Karpas-422 (cell line): ENCODE data around the gene ZNF804B. TPM values are rescaled to one million over a fixed set of nuclear protein-coding genes. Genes with fewer than 3 reads are reported as not detected.

Experiments
- DNase-seq: peaks from one replicate; pipeline ENCODE4 v3.0.0-alpha.2; 2015
- H2AFZ ChIP-seq: fragments of 200-600 bp; sonication (generic); 2 replicates; pipeline ENCODE4 v1.6.1; 2014; ENCODE audit warnings: antibody characterized with exemption, low read length, mixed read lengths
- H3K27ac ChIP-seq: fragments of 200-600 bp; sonication (generic); 2 replicates; pipeline ENCODE4 v1.5.1; 2014; ENCODE audit warnings: mild to moderate bottlenecking, low read length, moderate library complexity
- H3K27me3 ChIP-seq: fragments of 200-600 bp; sonication (generic); 2 replicates; pipeline ENCODE4 v1.6.1; 2014; ENCODE audit warnings: low read length, mixed read lengths
- H3K36me3 ChIP-seq: fragments of 200-600 bp; sonication (generic); 2 replicates; pipeline ENCODE4 v1.6.1; 2014; ENCODE audit warnings: low read length, mixed read lengths; ENCODE audit not compliant: insufficient read depth
- H3K4me1 ChIP-seq: fragments of 200-600 bp; sonication (generic); 2 replicates; pipeline ENCODE4 v1.6.1; 2014; ENCODE audit warnings: mild to moderate bottlenecking, low read length, mixed read lengths
- H3K4me2 ChIP-seq: fragments of 200-600 bp; sonication (generic); 2 replicates; pipeline ENCODE4 v1.6.1; 2014; ENCODE audit warnings: low read length, low read depth, mild to moderate bottlenecking; ENCODE audit not compliant: poor library complexity, severe bottlenecking
- H3K4me3 ChIP-seq: fragments of 200-600 bp; sonication (generic); 2 replicates; pipeline ENCODE4 v1.5.1; 2014; ENCODE audit warnings: mild to moderate bottlenecking, antibody characterized with exemption, low read length, mixed read lengths
- H3K79me2 ChIP-seq: fragments of 200-600 bp; sonication (generic); 2 replicates; pipeline ENCODE4 v1.6.1; 2014; ENCODE audit warnings: mild to moderate bottlenecking, low read length, mixed read lengths
- H3K9ac ChIP-seq: fragments of 200-600 bp; sonication (generic); 2 replicates; pipeline ENCODE4 v1.6.0; 2014; ENCODE audit warnings: low read length
- H3K9me2 ChIP-seq: fragments of 200-600 bp; sonication (generic), shearing (Covaris generic); replicated peaks from 2 replicates; pipeline ENCODE4 v1.6.0; 2014; ENCODE audit warnings: mild to moderate bottlenecking, low read length, moderate library complexity; ENCODE audit not compliant: insufficient read depth
- H3K9me3 ChIP-seq: fragments of 300-700, 200-600 bp; sonication (generic); 2 replicates; pipeline ENCODE4 v1.6.1; 2014; ENCODE audit warnings: low read length, mixed read lengths
- H4K20me1 ChIP-seq: fragments of 200-600 bp; sonication (generic); 2 replicates; pipeline ENCODE4 v1.6.1; 2014; ENCODE audit warnings: mild to moderate bottlenecking, antibody characterized with exemption, low read length, low read depth; ENCODE audit not compliant: insufficient read depth
- total RNA-seq: library from RNA; depleted of rRNA; stranded (reverse); fragments of >200 nt; shearing (Covaris generic); gene quantifications from 2 replicates; pipeline ENCODE4 v1.2.3, GENCODE V29; 2014; ENCODE audit warnings: low replicate concordance

Gene ZNF804B
- total RNA-seq, 1 experiment from 2014 or later: not detected

- Histone ChIP-seq H3K4me3 (no peak overlapping the region), H3K27ac (no peak overlapping the region), H3K27me3 (no peaks in the 10 kb centered on the region), H3K9ac (no peak overlapping the region), H3K9me2 (no peaks in the 10 kb centered on the region), H3K4me1 (no peaks in the 10 kb centered on the region), H4K20me1 (no peaks in the 10 kb centered on the region), H3K9me3 (peaks cover 6% of the 10 kb centered on the region), H2AFZ (no peak overlapping the region), H3K79me2 (no peaks in the 10 kb centered on the region), H3K36me3 (no peaks in the 10 kb centered on the region), H3K4me2 (no peak overlapping the region)
- DNase-seq: no peak
Observed at GRCh38 chr7:89077992-89078391, 318.5 kb downstream of the ZNF804B start.

DNA sequence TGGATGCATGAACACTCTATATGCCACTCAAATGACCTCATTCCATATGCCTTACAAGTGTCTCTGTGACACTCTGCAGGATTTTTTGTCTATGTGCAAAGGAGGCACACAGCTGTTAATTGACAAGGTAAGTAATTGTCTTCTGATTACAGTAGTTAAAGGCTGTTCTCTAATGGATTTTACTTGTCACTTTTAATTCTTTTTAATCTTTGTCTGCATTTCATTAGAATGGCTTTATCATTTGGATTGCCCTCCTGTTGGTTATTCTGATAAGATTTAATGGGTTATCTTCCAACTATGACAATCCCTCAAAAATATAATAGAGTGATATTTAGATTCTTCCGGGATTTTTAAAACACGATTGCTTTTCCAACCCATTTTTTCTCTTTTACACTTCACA is 326.1 kb downstream of the ZNF804B start:
- no peaks in the 10 kb centered on the region for H3K36me3 ChIP-seq
- H3K9ac ChIP-seq: no peak overlapping the region
- no peak overlapping the region for H2AFZ ChIP-seq
- H3K4me1 ChIP-seq: no peaks in the 10 kb centered on the region
- H3K4me3 ChIP-seq: no peak overlapping the region
- no peaks in the 10 kb centered on the region for H3K27me3 ChIP-seq
- no peaks in the 10 kb centered on the region for H4K20me1 ChIP-seq
- no peak overlapping the region for H3K4me2 ChIP-seq
- H3K9me2 ChIP-seq: no peaks in the 10 kb centered on the region
- no peak overlapping the region for H3K27ac ChIP-seq
- no peak for DNase-seq
- no peaks in the 10 kb centered on the region for H3K79me2 ChIP-seq
- peaks cover 5% of the 10 kb centered on the region for H3K9me3 ChIP-seq

DNA sequence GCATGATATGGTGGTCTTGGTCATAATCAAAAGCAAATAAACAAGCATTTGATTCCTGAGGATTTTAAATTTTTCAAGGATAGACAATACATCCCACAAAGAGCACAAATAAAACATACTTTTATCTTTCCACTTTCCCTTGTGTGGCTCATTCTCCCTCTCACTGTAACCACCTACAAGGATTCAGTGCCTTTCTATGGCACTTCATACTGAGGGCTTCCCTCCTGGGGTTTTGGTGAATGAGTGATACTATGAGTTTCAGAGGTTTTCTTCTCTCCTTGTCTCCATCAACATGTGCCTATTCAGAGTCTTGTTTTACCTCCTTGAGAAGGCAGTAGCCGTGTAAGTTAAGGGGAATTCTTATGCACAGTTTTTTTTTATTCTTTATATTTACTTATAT is 332.1 kb downstream of the ZNF804B start:
- Histone ChIP-seq H3K4me1 (no peaks in the 10 kb centered on the region), H3K9me3 (peaks cover 11% of the 10 kb centered on the region; the same call in 1 of the 2 replicates), H3K79me2 (no peaks in the 10 kb centered on the region), H3K4me2 (no peak overlapping the region), H3K4me3 (no peak overlapping the region), H3K27me3 (no peaks in the 10 kb centered on the region), H3K9me2 (no peaks in the 10 kb centered on the region), H3K36me3 (no peaks in the 10 kb centered on the region), H2AFZ (no peak overlapping the region), H3K9ac (no peak overlapping the region), H4K20me1 (no peaks in the 10 kb centered on the region), H3K27ac (no peak overlapping the region)
- no peak for DNase-seq

- no peak overlapping the region for H3K4me3 ChIP-seq
- no peaks in the 10 kb centered on the region for H3K36me3 ChIP-seq
- H3K79me2 ChIP-seq: no peaks in the 10 kb centered on the region
- H3K9ac ChIP-seq: no peak overlapping the region
- peaks cover 12% of the 10 kb centered on the region for H3K9me3 ChIP-seq
- no peak for DNase-seq
- no peak overlapping the region for H3K4me2 ChIP-seq
- no peaks in the 10 kb centered on the region for H3K4me1 ChIP-seq
- no peaks in the 10 kb centered on the region for H3K9me2 ChIP-seq
- no peaks in the 10 kb centered on the region for H3K27me3 ChIP-seq
- no peak overlapping the region for H3K27ac ChIP-seq
- H4K20me1 ChIP-seq: no peaks in the 10 kb centered on the region
- no peak overlapping the region for H2AFZ ChIP-seq
Observed at GRCh38 chr7:89094269-89094668, 334.8 kb downstream of the ZNF804B start.

DNA sequence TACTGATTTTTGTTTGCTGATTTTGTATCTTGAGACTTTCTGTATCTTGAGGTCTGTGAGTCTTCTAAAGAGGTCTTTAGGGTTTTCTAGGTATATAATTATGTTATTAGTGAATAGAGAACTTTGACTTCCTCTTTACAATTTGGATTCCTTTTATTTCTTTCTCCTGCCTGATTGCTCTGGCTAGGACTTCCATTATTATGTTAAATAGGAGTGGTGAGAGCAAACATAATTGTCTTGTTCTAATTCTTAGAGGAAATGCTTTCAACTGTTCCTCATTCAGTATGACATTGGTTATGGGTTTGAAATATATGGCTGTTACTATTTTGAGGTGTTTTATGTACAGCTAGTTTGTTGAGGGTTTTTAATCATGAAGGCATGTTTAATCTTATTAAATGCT is 344.1 kb downstream of the ZNF804B start:
- Histone ChIP-seq H4K20me1 (no peaks in the 10 kb centered on the region), H3K36me3 (no peaks in the 10 kb centered on the region), H3K27me3 (no peaks in the 10 kb centered on the region), H2AFZ (no peak overlapping the region), H3K27ac (no peak overlapping the region), H3K4me3 (no peak overlapping the region), H3K9ac (no peak overlapping the region), H3K9me2 (no peaks in the 10 kb centered on the region), H3K4me1 (no peaks in the 10 kb centered on the region), H3K9me3 (peaks cover 6% of the 10 kb centered on the region), H3K79me2 (no peaks in the 10 kb centered on the region), H3K4me2 (no peak overlapping the region)
- no peak for DNase-seq

- no peaks in the 10 kb centered on the region for H3K27me3 ChIP-seq
- H3K4me2 ChIP-seq: no peak overlapping the region
- no peaks in the 10 kb centered on the region for H3K79me2 ChIP-seq
- no peak overlapping the region for H2AFZ ChIP-seq
- H3K4me3 ChIP-seq: no peak overlapping the region
- no peaks in the 10 kb centered on the region for H3K9me2 ChIP-seq
- H3K9ac ChIP-seq: no peak overlapping the region
- peaks cover 10% of the 10 kb centered on the region for H3K9me3 ChIP-seq
- no peak for DNase-seq
- H3K4me1 ChIP-seq: no peaks in the 10 kb centered on the region
- no peaks in the 10 kb centered on the region for H3K36me3 ChIP-seq
- H4K20me1 ChIP-seq: no peaks in the 10 kb centered on the region
- H3K27ac ChIP-seq: no peak overlapping the region
Observed at GRCh38 chr7:89104748-89105685, 345.5 kb downstream of the ZNF804B start.

GRCh38 chr7:89123871-89124270 is 364.4 kb downstream of the ZNF804B start:
- H3K9me3 ChIP-seq: peaks cover 13% of the 10 kb centered on the region
- no peak overlapping the region for H3K27ac ChIP-seq
- no peaks in the 10 kb centered on the region for H4K20me1 ChIP-seq
- H2AFZ ChIP-seq: no peak overlapping the region
- H3K9ac ChIP-seq: no peak overlapping the region
- H3K4me3 ChIP-seq: no peak overlapping the region
- no peaks in the 10 kb centered on the region for H3K9me2 ChIP-seq
- H3K4me2 ChIP-seq: no peak overlapping the region
- no peaks in the 10 kb centered on the region for H3K36me3 ChIP-seq
- no peaks in the 10 kb centered on the region for H3K4me1 ChIP-seq
- DNase-seq: no peak
- H3K79me2 ChIP-seq: no peaks in the 10 kb centered on the region
- H3K27me3 ChIP-seq: no peaks in the 10 kb centered on the region

DNA sequence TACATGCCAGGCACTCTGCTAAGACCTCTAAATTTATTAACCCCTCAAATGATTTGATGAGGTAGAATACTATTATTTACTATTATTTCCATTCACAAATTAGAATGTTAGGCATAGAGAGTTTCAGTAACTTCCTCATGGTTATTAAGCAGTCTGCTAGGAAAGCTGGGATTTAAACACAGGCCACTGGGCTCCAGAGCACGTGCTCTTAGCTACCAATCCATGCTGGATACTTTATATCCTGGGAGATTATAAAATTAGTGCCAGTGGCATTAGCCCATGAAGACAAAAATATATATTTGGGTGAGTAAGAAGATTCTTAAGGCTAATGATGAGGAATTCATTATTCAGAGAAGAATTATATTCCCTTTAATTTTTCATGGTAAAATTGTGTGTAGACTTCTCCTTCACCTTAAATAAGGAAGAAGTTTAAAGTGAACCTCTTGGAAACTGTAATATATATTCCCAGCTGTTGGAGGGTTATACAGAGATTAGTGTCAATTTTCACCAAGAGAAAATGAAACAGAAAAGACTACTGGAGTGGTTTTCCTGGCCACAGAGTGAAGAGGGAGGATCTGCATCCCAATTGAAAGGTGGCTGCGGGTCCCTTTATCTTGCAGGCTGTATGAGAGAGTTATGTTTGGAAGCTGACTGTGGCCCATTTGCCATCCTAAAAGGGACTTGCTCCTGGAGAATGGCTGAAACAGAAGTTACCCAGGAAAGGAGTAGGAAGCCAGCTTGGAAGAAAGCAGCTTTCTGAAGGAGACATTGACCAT is 370.3 kb downstream of the ZNF804B start:
- no peak overlapping the region for H2AFZ ChIP-seq
- no peak overlapping the region for H3K4me3 ChIP-seq
- H3K4me2 ChIP-seq: no peak overlapping the region
- H3K9me3 ChIP-seq: peaks cover 15% of the 10 kb centered on the region; the same call in 1 of the 2 replicates
- H3K36me3 ChIP-seq: no peaks in the 10 kb centered on the region
- H3K79me2 ChIP-seq: no peaks in the 10 kb centered on the region
- H3K9ac ChIP-seq: no peak overlapping the region
- H4K20me1 ChIP-seq: no peaks in the 10 kb centered on the region
- H3K9me2 ChIP-seq: no peaks in the 10 kb centered on the region
- H3K27me3 ChIP-seq: no peaks in the 10 kb centered on the region
- DNase-seq: no peak
- H3K27ac ChIP-seq: no peak overlapping the region
- H3K4me1 ChIP-seq: no peaks in the 10 kb centered on the region
